RWPE2 (cell line): ENCODE data around the gene VRTN.
"Not testable (repeated sequence)": the region's sequence is repeated elsewhere in the genome, so short reads cannot be mapped to it uniquely, and the experiment has no call there.

Source experiments
- ATAC-seq: fragments of 200-7000 bp; cut with Tn5 transposase; 3 replicates; pipeline ENCODE4 v1.9.1; 2021; ENCODE audit warnings: low read depth
- DNase-seq: peaks from one replicate; pipeline ENCODE4 v3.0.0-alpha.2; 2020; ENCODE audit warnings: low spot score
- H3K27ac ChIP-seq: fragments of 450-650 bp; 2 replicates; pipeline ENCODE4 v1.5.1; 2017; ENCODE audit warnings: mild to moderate bottlenecking; ENCODE audit not compliant: poor library complexity, severe bottlenecking
- H3K27me3 ChIP-seq: fragments of 250-450 bp; sonication (Bioruptor Pico); 2 replicates; pipeline ENCODE4 v1.5.1; 2021; ENCODE audit warnings: mild to moderate bottlenecking, moderate library complexity; ENCODE audit not compliant: insufficient read depth, poor library complexity, severe bottlenecking
- H3K36me3 ChIP-seq: fragments of 250-450 bp; sonication (Bioruptor Pico); 2 replicates; pipeline ENCODE4 v1.5.1; 2020; ENCODE audit warnings: low read depth, mild to moderate bottlenecking, moderate library complexity
- H3K4me1 ChIP-seq: fragments of 250-450 bp; sonication (Bioruptor Pico); 2 replicates; pipeline ENCODE4 v1.5.1; 2021; ENCODE audit warnings: mild to moderate bottlenecking, moderate library complexity; ENCODE audit not compliant: insufficient read depth, poor library complexity, severe bottlenecking
- H3K4me3 ChIP-seq: fragments of 250-450 bp; sonication (Bioruptor Pico); 2 replicates; pipeline ENCODE4 v1.5.1; 2021; ENCODE audit warnings: mild to moderate bottlenecking, moderate library complexity; ENCODE audit not compliant: severe bottlenecking
- H3K9me3 ChIP-seq: fragments of 250-450 bp; sonication (Bioruptor Pico); 2 replicates; pipeline ENCODE4 v1.5.1; 2021; ENCODE audit warnings: mild to moderate bottlenecking, moderate library complexity; ENCODE audit not compliant: severe bottlenecking
- TF ChIP-seq, protein P1 (sequence below): fragments of 450-650 bp; IDR thresholded peaks from one replicate; pipeline ENCODE4 v1.5.1; 2017; ENCODE audit warnings: mild to moderate bottlenecking, moderate library complexity; ENCODE audit not compliant: poor library complexity, severe bottlenecking

Gene VRTN

DNA sequence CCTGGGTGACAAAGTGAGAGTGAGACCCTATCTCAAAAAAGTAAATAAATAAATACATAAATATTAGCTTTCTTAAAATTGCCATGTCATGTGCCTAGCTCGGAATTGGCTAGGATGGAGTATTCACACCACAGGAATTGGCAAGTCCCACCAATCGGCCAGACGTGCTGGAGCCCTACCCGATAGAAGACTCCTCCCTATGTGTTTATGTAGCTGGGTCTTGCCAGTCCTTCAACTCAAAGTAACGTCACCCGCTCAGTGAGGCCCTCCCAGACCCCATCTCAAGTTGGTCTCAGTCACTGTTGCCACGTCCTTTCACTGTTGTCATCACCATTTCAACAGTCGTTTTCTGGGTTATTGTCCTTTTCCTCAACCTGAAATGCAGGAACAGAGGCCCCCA is 20.2 kb downstream of the VRTN start:
- H3K4me1 ChIP-seq, result no peaks in the 10 kb centered on the region
- DNase-seq (peak; percentile 36), ATAC-seq (no peak)
- H3K4me3 ChIP-seq, result no peak overlapping the region
- H3K27ac ChIP-seq, result no peak overlapping the region
- TF ChIP-seq, protein P1, sequence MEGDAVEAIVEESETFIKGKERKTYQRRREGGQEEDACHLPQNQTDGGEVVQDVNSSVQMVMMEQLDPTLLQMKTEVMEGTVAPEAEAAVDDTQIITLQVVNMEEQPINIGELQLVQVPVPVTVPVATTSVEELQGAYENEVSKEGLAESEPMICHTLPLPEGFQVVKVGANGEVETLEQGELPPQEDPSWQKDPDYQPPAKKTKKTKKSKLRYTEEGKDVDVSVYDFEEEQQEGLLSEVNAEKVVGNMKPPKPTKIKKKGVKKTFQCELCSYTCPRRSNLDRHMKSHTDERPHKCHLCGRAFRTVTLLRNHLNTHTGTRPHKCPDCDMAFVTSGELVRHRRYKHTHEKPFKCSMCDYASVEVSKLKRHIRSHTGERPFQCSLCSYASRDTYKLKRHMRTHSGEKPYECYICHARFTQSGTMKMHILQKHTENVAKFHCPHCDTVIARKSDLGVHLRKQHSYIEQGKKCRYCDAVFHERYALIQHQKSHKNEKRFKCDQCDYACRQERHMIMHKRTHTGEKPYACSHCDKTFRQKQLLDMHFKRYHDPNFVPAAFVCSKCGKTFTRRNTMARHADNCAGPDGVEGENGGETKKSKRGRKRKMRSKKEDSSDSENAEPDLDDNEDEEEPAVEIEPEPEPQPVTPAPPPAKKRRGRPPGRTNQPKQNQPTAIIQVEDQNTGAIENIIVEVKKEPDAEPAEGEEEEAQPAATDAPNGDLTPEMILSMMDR, result no peak
- no peaks in the 10 kb centered on the region for H3K36me3 ChIP-seq
- H3K27me3 ChIP-seq, result no peaks in the 10 kb centered on the region
- no peaks in the 10 kb centered on the region for H3K9me3 ChIP-seq

DNA sequence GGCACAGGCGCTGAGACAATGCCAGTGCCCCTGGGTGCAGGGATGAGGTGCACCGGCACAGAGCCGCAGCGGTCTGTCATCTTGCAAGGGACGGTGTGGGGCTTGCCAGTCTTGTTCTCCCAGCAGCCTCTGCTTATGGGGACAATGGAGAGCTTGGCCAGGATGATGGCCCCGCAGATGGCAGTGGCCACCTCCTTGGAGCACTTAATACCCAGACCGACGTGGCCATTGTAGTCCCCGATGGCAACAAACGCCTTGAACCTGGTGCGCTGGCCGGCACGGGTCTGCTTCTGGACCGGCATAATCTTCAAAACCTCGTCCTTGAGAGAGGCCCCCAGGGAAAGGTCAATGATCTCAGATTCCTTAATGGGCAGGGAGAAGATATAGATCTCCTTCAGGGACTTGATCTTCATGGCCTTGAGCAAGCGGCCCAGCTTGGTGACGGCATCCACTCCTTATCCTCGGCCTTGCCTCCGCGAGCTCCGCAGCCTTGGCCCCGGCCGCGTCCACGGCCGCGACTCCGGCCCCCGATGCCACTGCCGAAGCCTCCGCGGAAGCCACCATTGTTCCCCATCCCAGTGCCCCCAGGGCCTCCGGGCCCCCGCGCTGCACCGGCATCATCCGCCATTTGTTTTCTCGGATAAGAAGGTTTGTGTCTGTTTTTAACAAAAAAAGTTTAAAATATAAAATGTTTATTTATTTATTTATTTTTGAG is 29.9 kb downstream of the VRTN start:
- H3K4me1 ChIP-seq, result no peaks in the 10 kb centered on the region
- no peak for ATAC-seq
- TF ChIP-seq, protein P1, result no peak

DNA sequence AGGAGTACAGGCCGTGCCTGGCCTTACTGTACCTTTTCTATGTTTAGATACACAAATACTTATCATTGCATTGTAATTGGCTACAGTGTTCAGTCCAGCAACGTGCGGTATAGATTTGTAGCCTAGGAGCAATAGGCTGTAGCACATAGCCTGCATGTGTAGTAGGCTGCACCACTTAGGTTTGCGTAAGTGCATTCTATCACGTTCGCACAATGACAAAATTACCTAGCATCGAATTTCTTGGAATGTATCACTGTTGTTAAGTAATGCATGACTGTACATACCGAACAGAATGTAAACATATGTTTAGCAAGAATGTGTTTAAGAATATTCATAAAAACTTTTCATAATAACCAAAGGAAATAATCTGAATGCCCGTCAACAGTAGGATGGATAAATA is 31.9 kb downstream of the VRTN start:
- Histone ChIP-seq H3K4me1 (no peaks in the 10 kb centered on the region), H3K27me3 (peaks cover 5% of the 10 kb centered on the region), H3K9me3 (no peaks in the 10 kb centered on the region), H3K36me3 (no peaks in the 10 kb centered on the region), H3K4me3 (no peak overlapping the region), H3K27ac (no peak overlapping the region)
- TF ChIP-seq, protein P1, result no peak
- ATAC-seq, result peak; percentile 95
- DNase-seq, result no peak

More for the DNA sequence above, 29.9 kb downstream of the VRTN start:
- Histone ChIP-seq H3K4me3 (no peak overlapping the region), H3K27ac (no peak overlapping the region), H3K27me3 (no peaks in the 10 kb centered on the region), H3K36me3 (no peaks in the 10 kb centered on the region), H3K9me3 (no peaks in the 10 kb centered on the region)
- no peak for DNase-seq

DNA sequence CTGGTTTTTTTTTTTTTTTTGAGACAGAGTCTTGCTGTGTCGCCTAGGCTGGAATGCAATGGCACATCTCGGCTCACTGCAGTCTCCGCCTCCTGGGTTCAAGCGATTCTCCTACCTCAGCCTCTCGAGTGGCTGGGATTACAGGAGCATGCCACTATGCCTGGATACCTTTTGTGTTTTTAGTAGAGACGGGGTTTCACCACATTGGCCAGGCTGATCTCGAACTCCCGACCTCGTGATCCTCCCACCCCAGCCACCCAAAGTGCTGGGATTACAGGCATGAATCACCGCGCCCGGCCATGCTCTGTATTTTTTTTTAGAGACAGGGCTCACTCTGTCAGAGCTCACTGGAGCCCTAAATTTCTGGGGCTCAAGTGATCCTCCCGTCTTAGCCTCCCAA is 32.6 kb downstream of the VRTN start:
- DNase-seq, result no peak
- Histone ChIP-seq H3K4me3 (no peak overlapping the region), H3K36me3 (no peaks in the 10 kb centered on the region), H3K9me3 (no peaks in the 10 kb centered on the region), H3K27me3 (peaks cover 5% of the 10 kb centered on the region), H3K4me1 (no peaks in the 10 kb centered on the region), H3K27ac (no peak overlapping the region)
- TF ChIP-seq, protein P1, result no peak
- no peak for ATAC-seq

DNA sequence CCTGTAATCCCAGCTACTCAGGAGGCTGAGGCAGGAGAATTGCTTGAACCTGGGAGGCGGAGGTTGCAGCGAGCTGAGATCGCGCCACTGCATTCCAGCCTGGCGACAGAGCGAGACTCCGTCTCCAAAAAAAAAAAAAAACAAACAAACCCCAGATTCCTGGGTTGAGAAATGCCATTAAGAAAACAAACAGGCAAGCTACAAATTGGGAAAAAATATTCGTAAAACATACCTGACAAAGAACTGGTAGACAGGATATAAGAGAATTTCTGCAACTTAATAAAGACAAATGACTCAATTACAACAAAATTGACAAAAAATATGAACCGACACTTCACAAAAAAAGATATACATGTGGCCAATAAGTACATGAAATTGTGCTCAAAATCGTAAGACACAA is 33.3 kb downstream of the VRTN start:
- H3K4me3 ChIP-seq, ATAC-seq, H3K27ac ChIP-seq, H3K9me3 ChIP-seq, H3K4me1 ChIP-seq, H3K27me3 ChIP-seq, DNase-seq, H3K36me3 ChIP-seq: not testable (repeated sequence)
